SIG-M5 treated with dmso at 0.1 percent for 504 hours (cell line): ENCODE data around the gene CLEC16A.
"Not testable (repeated sequence)": the region's sequence is repeated elsewhere in the genome, so short reads cannot be mapped to it uniquely, and the experiment has no call there.

Source experiments
- DNase-seq: peaks from one replicate; lab custom pipeline; 2025; ENCODE audit not compliant: unreplicated experiment; lab: John Stamatoyannopoulos, UW

The CLEC16A gene

GRCh38 chr16:10965440-10966061 lies 21.2 kb downstream of the CLEC16A start:
- DNase-seq = no peak

GRCh38 chr16:10966129-10966528 lies 21.8 kb downstream of the CLEC16A start:
- no peak for DNase-seq

- not testable (repeated sequence) for DNase-seq
These were observed 22.2 kb downstream of the CLEC16A start for GRCh38 chr16:10966559-10966958.

GRCh38 chr16:10967986-10968385 lies 23.6 kb downstream of the CLEC16A start:
- DNase-seq = no peak

GRCh38 chr16:10968498-10968897 lies 24.1 kb downstream of the CLEC16A start:
- no peak for DNase-seq

GRCh38 chr16:10969615-10970014 lies 25.3 kb downstream of the CLEC16A start:
- no peak for DNase-seq

GRCh38 chr16:10970065-10970464 lies 25.7 kb downstream of the CLEC16A start:
- no peak for DNase-seq

GRCh38 chr16:10971560-10971961 lies 27.2 kb downstream of the CLEC16A start:
- peak; percentile 68 for DNase-seq

- no peak for DNase-seq
These were observed 27.9 kb downstream of the CLEC16A start for GRCh38 chr16:10972108-10972818.

GRCh38 chr16:10972819-10973464 lies 28.6 kb downstream of the CLEC16A start:
- DNase-seq = no peak

- DNase-seq = no peak
These were observed 32.3 kb downstream of the CLEC16A start for GRCh38 chr16:10976634-10977033.

- no peak for DNase-seq
These were observed 33.8 kb downstream of the CLEC16A start for GRCh38 chr16:10978124-10978523.

GRCh38 chr16:10978871-10979446 lies 34.6 kb downstream of the CLEC16A start:
- no peak for DNase-seq

GRCh38 chr16:10979717-10980601 lies 35.6 kb downstream of the CLEC16A start:
- DNase-seq = no peak

GRCh38 chr16:10980813-10981212 lies 36.4 kb downstream of the CLEC16A start:
- DNase-seq = no peak

GRCh38 chr16:10981697-10982216 lies 37.4 kb downstream of the CLEC16A start:
- no peak for DNase-seq

- no peak for DNase-seq
These were observed 38.2 kb downstream of the CLEC16A start for GRCh38 chr16:10982465-10983150.

GRCh38 chr16:10983159-10983558 lies 38.8 kb downstream of the CLEC16A start:
- DNase-seq = no peak

- DNase-seq = no peak
These were observed 40.1 kb downstream of the CLEC16A start for GRCh38 chr16:10984509-10984908.
